DMS153 treated with DMSO at 0.1 percent for 48 hours (cell line): Measurements from ENCODE around the gene C10orf95.
A peak's percentile ranks its signal among the peaks of the same experiment; 100 is the strongest.

Experiments used
- DNase-seq: peaks from one replicate; lab custom pipeline; 2025; ENCODE audit not compliant: unreplicated experiment; lab: John Stamatoyannopoulos, UW

The C10orf95 gene

DNA sequence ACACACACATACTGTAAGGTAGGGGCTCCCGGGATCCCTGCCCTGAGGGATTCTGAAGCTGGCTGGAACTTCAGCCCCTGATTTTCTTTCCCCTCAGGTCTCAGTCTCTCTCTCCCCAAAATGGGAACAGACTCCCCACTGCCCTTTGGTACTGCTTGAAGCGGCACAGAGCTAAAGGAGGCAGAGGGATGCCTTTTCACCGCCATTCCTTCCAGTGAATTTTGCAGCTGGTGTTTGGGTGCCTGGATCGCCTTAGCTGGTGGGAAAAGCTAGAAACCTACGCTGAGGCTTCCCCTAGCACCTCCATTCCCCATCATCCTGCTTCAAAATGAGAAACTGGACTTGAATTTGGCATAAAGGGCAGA lies 16.2 kb downstream of the C10orf95 start:
- no peak for DNase-seq

GRCh38 chr10:102434394-102435132 lies 16.8 kb downstream of the C10orf95 start:
- no peak for DNase-seq

DNA sequence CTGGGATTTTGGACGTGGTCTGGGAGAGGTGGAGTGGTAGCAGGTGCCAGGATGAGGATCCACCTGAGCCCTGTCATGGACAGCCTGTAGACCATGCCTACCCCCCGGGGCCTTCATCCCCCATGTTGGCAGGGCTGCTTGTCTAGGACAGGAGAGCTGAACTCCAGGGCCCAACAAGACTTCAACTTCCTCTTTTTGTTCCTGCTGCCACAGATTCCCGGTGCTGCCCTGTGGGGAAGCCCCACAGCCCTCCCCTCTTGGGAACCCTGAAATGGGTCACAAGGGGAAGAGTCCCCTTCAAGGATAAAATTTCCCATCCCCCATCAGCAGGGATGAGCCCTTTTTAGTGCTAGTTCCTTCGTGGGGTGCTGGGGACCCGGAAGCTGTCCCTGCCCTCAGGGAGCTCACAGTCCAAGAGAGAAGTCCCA lies 17.7 kb downstream of the C10orf95 start:
- no peak for DNase-seq

GRCh38 chr10:102432162-102432950 lies 19.0 kb downstream of the C10orf95 start, which contains the start of gene CUEDC2:
Gene CUEDC2 (minus strand): TSS chr10:102432574. CDS start chr10:102425188, 7,386 bp downstream.
- peak; percentile 89 for DNase-seq

DNA sequence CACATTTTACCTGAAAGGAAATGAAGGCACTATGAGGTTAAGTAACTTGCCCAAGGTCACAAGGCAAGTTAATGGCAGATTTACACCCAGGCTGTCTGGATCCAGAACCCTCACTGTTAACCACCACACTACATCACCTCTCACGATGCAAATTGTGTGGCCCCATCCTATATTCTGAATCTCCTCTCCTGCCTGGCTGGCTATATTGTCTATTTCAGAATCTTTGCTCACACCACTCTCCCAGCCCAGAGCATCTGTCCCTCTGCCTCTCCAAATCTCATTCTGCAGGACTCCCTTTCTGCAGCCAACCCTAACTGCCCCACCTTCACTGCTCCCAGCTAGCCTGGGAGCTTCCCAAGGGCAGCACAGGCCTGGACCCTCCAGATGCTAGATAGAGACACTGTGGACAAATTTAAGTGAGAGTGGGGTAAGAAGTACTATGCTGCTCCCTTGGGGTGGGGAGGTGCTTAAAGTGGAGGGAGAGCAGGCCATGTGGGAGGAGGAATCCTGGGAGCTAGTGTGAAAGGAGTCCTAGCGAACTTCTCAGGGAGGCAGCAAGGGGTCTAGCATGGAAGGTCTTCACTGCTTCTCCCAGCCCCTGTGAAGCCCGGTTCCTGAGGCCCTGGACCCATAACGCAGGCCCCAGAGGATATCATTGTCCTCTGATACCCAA lies 19.8 kb downstream of the C10orf95 start:
- no peak for DNase-seq

GRCh38 chr10:102429468-102429867 lies 21.9 kb downstream of the C10orf95 start:
- DNase-seq: no peak

- no peak for DNase-seq
Measured at GRCh38 chr10:102426803-102427287, 24.5 kb downstream of the C10orf95 start.

GRCh38 chr10:102425444-102425843 lies 25.9 kb downstream of the C10orf95 start:
- no peak for DNase-seq

- no peak for DNase-seq
Measured at GRCh38 chr10:102424916-102425315, 26.4 kb downstream of the C10orf95 start.

DNA sequence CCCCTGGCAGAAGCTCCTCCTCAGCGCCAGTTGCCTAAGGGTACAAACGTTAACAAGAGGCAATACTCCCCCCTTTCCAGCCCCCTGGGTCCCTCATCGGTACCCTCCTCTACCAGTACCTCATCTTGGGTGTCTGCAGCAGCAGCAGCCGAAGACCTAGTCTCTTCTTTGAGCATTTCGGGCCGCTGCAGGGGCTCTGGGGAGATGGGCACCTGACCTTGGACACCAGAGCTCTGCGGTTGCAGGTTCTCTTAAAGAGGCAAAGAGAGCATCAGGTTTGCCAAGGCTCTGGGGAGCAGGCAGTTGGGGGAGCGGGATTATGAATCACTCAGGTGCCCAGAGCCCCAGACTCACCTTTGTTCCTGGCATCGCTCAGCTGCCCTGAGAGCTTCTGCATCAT lies 27.2 kb downstream of the C10orf95 start:
- DNase-seq: no peak

GRCh38 chr10:102423372-102423968 lies 27.9 kb downstream of the C10orf95 start:
- DNase-seq: no peak

DNA sequence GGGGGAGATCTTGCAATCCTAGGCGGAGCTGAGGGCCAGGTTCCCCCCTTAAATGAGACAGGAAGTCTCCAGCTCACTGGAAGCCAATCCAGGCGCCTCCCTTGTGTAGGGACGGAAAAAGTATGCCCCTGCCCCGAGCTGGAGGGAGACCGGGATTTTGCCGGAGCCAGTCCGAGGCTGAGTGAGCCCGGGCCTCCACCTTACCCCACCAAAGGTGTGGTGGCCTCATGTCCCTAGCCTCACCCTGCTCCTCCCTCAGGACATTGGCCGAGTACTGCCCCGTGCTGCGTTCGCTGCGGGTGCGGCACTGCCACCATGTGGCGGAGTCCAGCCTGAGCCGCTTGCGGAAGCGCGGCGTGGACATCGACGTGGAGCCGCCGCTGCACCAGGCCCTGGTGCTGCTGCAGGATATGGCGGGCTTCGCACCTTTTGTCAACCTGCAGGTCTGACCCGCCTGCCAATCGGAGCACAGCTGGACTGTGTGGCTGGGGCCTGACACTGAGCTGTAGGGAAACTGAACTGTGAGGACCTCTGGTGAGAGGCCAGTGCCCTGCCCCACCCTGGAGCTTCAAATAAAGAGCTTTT lies 28.7 kb downstream of the C10orf95 start:
- peak; percentile 51 for DNase-seq

- no peak for DNase-seq
Measured at GRCh38 chr10:102421757-102422512, 29.4 kb downstream of the C10orf95 start.

DNA sequence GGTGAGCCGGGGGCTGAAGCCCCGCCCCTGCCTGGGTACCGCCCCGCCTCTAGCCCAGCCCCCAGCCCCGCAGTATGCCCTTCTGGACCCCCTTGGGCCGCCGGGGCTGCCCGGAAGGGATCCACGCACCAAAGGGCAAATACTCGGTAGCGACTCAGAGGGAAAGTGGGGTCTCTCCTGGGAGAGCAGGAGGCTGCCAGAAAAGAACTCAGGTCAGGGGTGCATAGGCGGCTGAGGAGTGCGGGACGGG lies 29.9 kb downstream of the C10orf95 start:
- no peak for DNase-seq

- peak; percentile 97 for DNase-seq
Measured at GRCh38 chr10:102420714-102421506, 30.4 kb downstream of the C10orf95 start, which contains the start of gene FBXL15. Gene FBXL15 (plus strand): TSS chr10:102420836. CDS start chr10:102421130, 294 bp downstream.

GRCh38 chr10:102420181-102420713 lies 31.1 kb downstream of the C10orf95 start:
- no peak for DNase-seq

- DNase-seq: peak; percentile 78
Measured at GRCh38 chr10:102419269-102420180, 31.8 kb downstream of the C10orf95 start.

- DNase-seq: peak; percentile 78
Measured at GRCh38 chr10:102418622-102419268, 32.6 kb downstream of the C10orf95 start, which contains the start of gene PSD. Gene PSD (minus strand): TSS chr10:102418785. CDS start chr10:102417038, 1,747 bp downstream.
